RWPE2 (cell line): ENCODE measurements around the gene CDK5R2.

ENCODE experiments used
- ATAC-seq: fragments of 200-7000 bp; cut with Tn5 transposase; 3 replicates; pipeline ENCODE4 v1.9.1; 2021; ENCODE audit warnings: low read depth
- DNase-seq: peaks from one replicate; pipeline ENCODE4 v3.0.0-alpha.2; 2020; ENCODE audit warnings: low spot score
- H3K27ac ChIP-seq: fragments of 450-650 bp; 2 replicates; pipeline ENCODE4 v1.5.1; 2017; ENCODE audit warnings: mild to moderate bottlenecking; ENCODE audit not compliant: poor library complexity, severe bottlenecking
- H3K27me3 ChIP-seq: fragments of 250-450 bp; sonication (Bioruptor Pico); 2 replicates; pipeline ENCODE4 v1.5.1; 2021; ENCODE audit warnings: mild to moderate bottlenecking, moderate library complexity; ENCODE audit not compliant: insufficient read depth, poor library complexity, severe bottlenecking
- H3K36me3 ChIP-seq: fragments of 250-450 bp; sonication (Bioruptor Pico); 2 replicates; pipeline ENCODE4 v1.5.1; 2020; ENCODE audit warnings: low read depth, mild to moderate bottlenecking, moderate library complexity
- H3K4me1 ChIP-seq: fragments of 250-450 bp; sonication (Bioruptor Pico); 2 replicates; pipeline ENCODE4 v1.5.1; 2021; ENCODE audit warnings: mild to moderate bottlenecking, moderate library complexity; ENCODE audit not compliant: insufficient read depth, poor library complexity, severe bottlenecking
- H3K4me3 ChIP-seq: fragments of 250-450 bp; sonication (Bioruptor Pico); 2 replicates; pipeline ENCODE4 v1.5.1; 2021; ENCODE audit warnings: mild to moderate bottlenecking, moderate library complexity; ENCODE audit not compliant: severe bottlenecking
- H3K9me3 ChIP-seq: fragments of 250-450 bp; sonication (Bioruptor Pico); 2 replicates; pipeline ENCODE4 v1.5.1; 2021; ENCODE audit warnings: mild to moderate bottlenecking, moderate library complexity; ENCODE audit not compliant: severe bottlenecking
- CTCF ChIP-seq: fragments of 450-650 bp; IDR thresholded peaks from one replicate; pipeline ENCODE4 v1.5.1; 2017; ENCODE audit warnings: mild to moderate bottlenecking, moderate library complexity; ENCODE audit not compliant: poor library complexity, severe bottlenecking

CDK5R2 gene

GRCh38 chr2:218959141-218959731, at the start of gene CDK5R2:
CDK5R2 (plus strand) TSS chr2:218959666; CDS start chr2:218959821, 155 bp downstream.
- peaks cover 5% of the 10 kb centered on the region for H3K4me1 ChIP-seq
- H3K4me3 ChIP-seq = peak within 1 kb of the TSS; percentile 36
- DNase-seq (peak; percentile 85), ATAC-seq (peak; percentile 85)
- no peaks in the 10 kb centered on the region for H3K36me3 ChIP-seq
- peaks cover 50% of the 10 kb centered on the region for H3K27me3 ChIP-seq
- no peaks in the 10 kb centered on the region for H3K9me3 ChIP-seq
- H3K27ac ChIP-seq = no peak within 1 kb of the TSS
- TF ChIP-seq CTCF = no peak

- H3K27ac ChIP-seq = no peak overlapping the region
Observed at GRCh38 chr2:218910741-218911140, 48.7 kb upstream of the CDK5R2 start.

GRCh38 chr2:218920504-218920903, 39.0 kb upstream of the CDK5R2 start:
- DNase-seq (no peak), ATAC-seq (no peak)
- Histone ChIP-seq H3K27me3 (no peaks in the 10 kb centered on the region), H3K4me3 (no peak overlapping the region), H3K36me3 (no peaks in the 10 kb centered on the region), H3K9me3 (no peaks in the 10 kb centered on the region), H3K27ac (no peak overlapping the region), H3K4me1 (no peaks in the 10 kb centered on the region)
- TF ChIP-seq CTCF = no peak

More at GRCh38 chr2:218910741-218911140, 48.7 kb upstream of the CDK5R2 start:
- Histone ChIP-seq H3K36me3 (no peaks in the 10 kb centered on the region), H3K4me1 (peaks cover 6% of the 10 kb centered on the region), H3K27me3 (no peaks in the 10 kb centered on the region), H3K9me3 (no peaks in the 10 kb centered on the region), H3K4me3 (no peak overlapping the region)
- no peak for ATAC-seq
- DNase-seq = no peak
- TF ChIP-seq CTCF = no peak

GRCh38 chr2:218924757-218925156, 34.7 kb upstream of the CDK5R2 start:
- DNase-seq (no peak), ATAC-seq (no peak)

More at GRCh38 chr2:218924757-218925156, 34.7 kb upstream of the CDK5R2 start:
- no peak overlapping the region for H3K27ac ChIP-seq
- H3K4me1 ChIP-seq = no peaks in the 10 kb centered on the region
- H3K36me3 ChIP-seq = no peaks in the 10 kb centered on the region
- no peaks in the 10 kb centered on the region for H3K9me3 ChIP-seq
- TF ChIP-seq CTCF = no peak
- H3K27me3 ChIP-seq = no peaks in the 10 kb centered on the region
- no peak overlapping the region for H3K4me3 ChIP-seq
